HepG2 (cell line): Measurements from ENCODE around the gene ARHGAP5. TPM values are rescaled to one million over a fixed set of nuclear protein-coding genes. Genes with fewer than 3 reads are reported as not detected.

Experiments used
- BCL6 ChIP-seq: IDR thresholded peaks from 2 replicates; pipeline ENCODE4 v1.6.1; 2016; ENCODE audit warnings: missing genetic modification reagents, missing compliant biosample characterization
- BHLHE40 ChIP-seq: IDR thresholded peaks from 2 replicates; pipeline ENCODE4 v1.6.1; 2011; ENCODE audit warnings: low read length, improper control_type of control experiment
- CBX2 ChIP-seq, 2 experiments: fragments of 200-600 bp in 1 of 2; sonication (generic); formaldehyde crosslinking in 1 of 2; IDR thresholded peaks; 2 replicates each; pipeline versions ENCODE4 v1.7.0 to v1.8.1; 2018 to 2022; ENCODE audit warnings: low read depth in 2 of 2, low read length in 1 of 2, mild to moderate bottlenecking in 1 of 2, missing genetic modification reagents in 1 of 2
- CHCHD3 ChIP-seq: sonication (generic); formaldehyde crosslinking; IDR thresholded peaks from 2 replicates; pipeline ENCODE4 v1.8.0; 2022; ENCODE audit warnings: mild to moderate bottlenecking, missing genetic modification reagents, moderate library complexity
- ESRRA ChIP-seq: sonication (generic); formaldehyde crosslinking; IDR thresholded peaks from 2 replicates; pipeline ENCODE4 v1.5.1; 2020; ENCODE audit warnings: mild to moderate bottlenecking, low read depth, missing genetic modification reagents
- HDAC1 ChIP-seq: sonication (generic); formaldehyde crosslinking; IDR thresholded peaks from 2 replicates; pipeline ENCODE4 v1.5.1; 2020; ENCODE audit warnings: mild to moderate bottlenecking, missing genetic modification reagents
- HNRNPK ChIP-seq: fragments of 200-400 bp; formaldehyde crosslinking; IDR thresholded peaks from 2 replicates; pipeline ENCODE4 v1.6.1; 2018; ENCODE audit warnings: low read length, low read depth, moderate library complexity, mild to moderate bottlenecking; ENCODE audit not compliant: poor library complexity, severe bottlenecking
- NR2C2 ChIP-seq: sonication (generic); formaldehyde crosslinking; IDR thresholded peaks from 2 replicates; pipeline ENCODE4 v1.4.0; 2020; ENCODE audit warnings: missing genetic modification reagents, mild to moderate bottlenecking, moderate library complexity, borderline replicate concordance
- PCBP2 ChIP-seq: fragments of 200-400 bp; formaldehyde crosslinking; optimal IDR thresholded peaks from 2 replicates; pipeline ENCODE3; 2018; ENCODE audit warnings: low read length, low read depth; ENCODE audit not compliant: poor library complexity, severe bottlenecking
- SMAD9 ChIP-seq: sonication (generic); formaldehyde crosslinking; IDR thresholded peaks from 2 replicates; pipeline ENCODE4 v1.5.1; 2020; ENCODE audit warnings: mild to moderate bottlenecking, missing genetic modification reagents
- SOX6 ChIP-seq, 2 experiments: fragments of 450-650 bp in 1 of 2; sonication (generic) in 1 of 2; formaldehyde crosslinking in 1 of 2; IDR thresholded peaks; 2 replicates each; pipeline versions ENCODE4 v1.4.0 to v1.6.1; 2017 to 2020; ENCODE audit warnings: antibody characterized with exemption in 1 of 2, mild to moderate bottlenecking in 1 of 2, missing genetic modification reagents in 1 of 2
- TAF1 ChIP-seq: sonication (generic); formaldehyde crosslinking; IDR thresholded peaks from 2 replicates; pipeline ENCODE4 v1.4.0; 2020; ENCODE audit warnings: missing genetic modification reagents
- ZBTB20 ChIP-seq: sonication (generic); formaldehyde crosslinking; IDR thresholded peaks from 2 replicates; pipeline ENCODE4 v1.8.1; 2023; ENCODE audit warnings: missing genetic modification reagents, low read depth, mild to moderate bottlenecking, borderline replicate concordance
- ZNF30 ChIP-seq: sonication (generic); formaldehyde crosslinking; IDR thresholded peaks from 2 replicates; pipeline ENCODE4 v1.5.0; 2020; ENCODE audit warnings: mild to moderate bottlenecking, missing genetic modification reagents
- ZNF44 ChIP-seq: sonication (generic); formaldehyde crosslinking; IDR thresholded peaks from 2 replicates; pipeline ENCODE4 v1.5.1; 2020; ENCODE audit warnings: mild to moderate bottlenecking, missing genetic modification reagents
- ZNF547 ChIP-seq: sonication (generic); formaldehyde crosslinking; IDR thresholded peaks from 2 replicates; pipeline ENCODE4 v1.5.1; 2020; ENCODE audit warnings: mild to moderate bottlenecking, missing genetic modification reagents
- ZNF552 ChIP-seq: sonication (generic); formaldehyde crosslinking; IDR thresholded peaks from 2 replicates; pipeline ENCODE4 v1.9.0; 2022; ENCODE audit warnings: missing genetic modification reagents, mild to moderate bottlenecking, borderline replicate concordance
- ZNF672 ChIP-seq: sonication (generic); formaldehyde crosslinking; IDR thresholded peaks from 2 replicates; pipeline ENCODE4 v1.8.1; 2022; ENCODE audit warnings: missing genetic modification reagents
- ZNF776 ChIP-seq: sonication (generic); formaldehyde crosslinking; IDR thresholded peaks from 2 replicates; pipeline ENCODE4 v1.4.0; 2020; ENCODE audit warnings: mild to moderate bottlenecking, missing genetic modification reagents
- polyA plus RNA-seq, 8 experiments: library from polyadenylated mRNA; depleted of rRNA in 3 of 8; stranded (reverse) in 7 of 8; unstranded in 1 of 8; fragments of >200 nt; fragmentation: Illumina TruSeq in 4 of 8; extraction: Trizol in 4 of 8; gene quantifications; 2 replicates each; pipeline versions ENCODE4 v1.2.1 to v1.2.3, GENCODE V29; 2011 to 2016; ENCODE audit warnings: low read depth in 4 of 8, missing spikeins in 1 of 8, mixed read lengths in 1 of 8; ENCODE audit not compliant: insufficient read depth in 1 of 8
- total RNA-seq, 5 experiments: library from RNA; depleted of rRNA; stranded (reverse); fragments of >200 nt; fragmentation: Illumina TruSeq; extraction: Trizol; gene quantifications; 2 replicates each; pipeline ENCODE4 v1.2.3, GENCODE V29; 2016; ENCODE audit warnings: low read depth in 1 of 5
- TF ChIP-seq, protein P1 (sequence below): sonication (generic); formaldehyde crosslinking; IDR thresholded peaks from 2 replicates; pipeline ENCODE4; 2020; ENCODE audit warnings: missing genetic modification reagents, mild to moderate bottlenecking, borderline replicate concordance
- TF ChIP-seq, protein P2 (sequence below): sonication (generic); formaldehyde crosslinking; IDR thresholded peaks from 2 replicates; pipeline ENCODE4 v1.4.0; 2020; ENCODE audit warnings: mild to moderate bottlenecking, missing genetic modification reagents
- TF ChIP-seq, protein P3 (sequence below): sonication (generic); formaldehyde crosslinking; IDR thresholded peaks from 2 replicates; pipeline ENCODE4 v1.9.0; 2021; ENCODE audit warnings: missing genetic modification reagents, borderline replicate concordance

The ARHGAP5 gene
- total and polyA plus RNA-seq, 2 of the 13 experiments (the other 11 are each of a cell fraction or from before 2014, with no cell fraction given), result 33.7 to 144 TPM

DNA sequence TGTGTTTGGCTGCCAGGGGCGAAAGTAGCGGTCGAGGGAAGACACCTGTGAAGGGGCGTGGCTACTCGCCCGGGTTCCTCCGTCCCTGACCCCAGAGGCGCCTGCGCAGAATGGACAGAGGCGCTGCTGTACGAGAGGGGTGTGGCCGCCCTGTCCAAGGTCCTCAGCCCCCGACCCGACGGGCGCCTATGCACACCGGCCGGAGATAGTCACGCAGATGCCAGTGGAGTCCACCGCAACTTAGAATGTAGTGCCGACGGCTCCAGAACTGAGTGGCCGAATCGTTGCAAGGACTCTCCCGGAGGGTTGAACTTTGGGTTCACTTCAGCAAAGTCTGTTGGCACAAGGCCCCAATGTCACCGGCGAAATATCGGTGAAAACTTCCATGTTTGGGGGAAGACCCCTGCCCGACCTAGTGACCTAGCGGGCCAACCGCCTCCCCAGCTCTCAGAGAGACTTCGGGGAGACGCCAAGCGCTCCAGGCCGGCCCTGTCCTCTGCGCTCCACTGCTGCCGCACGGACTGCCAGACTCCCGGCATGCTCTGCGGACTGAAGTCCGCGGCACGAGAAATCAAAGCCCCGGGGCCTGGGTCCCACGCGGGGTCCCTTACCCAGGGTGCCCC lies 124.2 kb downstream of the ARHGAP5 start (continued):
- TF ChIP-seq CBX2 (IDR thresholded peaks at IDR 0.05; ENCODE audit: low read depth, low read length) (no peak), CBX2 (CRISPR knock-in tag; IDR thresholded peaks at IDR 0.05; ENCODE audit: low read depth) (peak; percentile 81), ZNF44 (CRISPR knock-in tag) (peak; percentile 27; the same call in 1 of the 2 replicates), ZNF30 (CRISPR knock-in tag) (no peak; the same call in none of the 2 replicates), BCL6 (CRISPR knock-in tag) (peak; percentile 75; the same call in 1 of the 2 replicates), ZNF672 (CRISPR knock-in tag) (no peak), PCBP2 (no peak), ESRRA (peak; percentile 93), TAF1 (CRISPR knock-in tag) (peak; percentile 95), CHCHD3 (CRISPR knock-in tag) (peak; percentile 99), HNRNPK (no peak), SOX6 (IDR thresholded peaks at IDR 0.05) (no peak), SOX6 (CRISPR knock-in tag; IDR thresholded peaks at IDR 0.05) (peak; percentile 91), ZNF547 (CRISPR knock-in tag) (peak; percentile 98), SMAD9 (CRISPR knock-in tag) (peak; percentile 93; the same call in 1 of the 2 replicates), ZNF552 (CRISPR knock-in tag) (no peak; the same call in none of the 2 replicates), BHLHE40 (peak; percentile 71), ZBTB20 (CRISPR knock-in tag) (peak; percentile 98), HDAC1 (peak; percentile 97), NR2C2 (CRISPR knock-in tag) (peak; percentile 96), ZNF776 (CRISPR knock-in tag) (peak; percentile 93)
- TF ChIP-seq, protein P1, sequence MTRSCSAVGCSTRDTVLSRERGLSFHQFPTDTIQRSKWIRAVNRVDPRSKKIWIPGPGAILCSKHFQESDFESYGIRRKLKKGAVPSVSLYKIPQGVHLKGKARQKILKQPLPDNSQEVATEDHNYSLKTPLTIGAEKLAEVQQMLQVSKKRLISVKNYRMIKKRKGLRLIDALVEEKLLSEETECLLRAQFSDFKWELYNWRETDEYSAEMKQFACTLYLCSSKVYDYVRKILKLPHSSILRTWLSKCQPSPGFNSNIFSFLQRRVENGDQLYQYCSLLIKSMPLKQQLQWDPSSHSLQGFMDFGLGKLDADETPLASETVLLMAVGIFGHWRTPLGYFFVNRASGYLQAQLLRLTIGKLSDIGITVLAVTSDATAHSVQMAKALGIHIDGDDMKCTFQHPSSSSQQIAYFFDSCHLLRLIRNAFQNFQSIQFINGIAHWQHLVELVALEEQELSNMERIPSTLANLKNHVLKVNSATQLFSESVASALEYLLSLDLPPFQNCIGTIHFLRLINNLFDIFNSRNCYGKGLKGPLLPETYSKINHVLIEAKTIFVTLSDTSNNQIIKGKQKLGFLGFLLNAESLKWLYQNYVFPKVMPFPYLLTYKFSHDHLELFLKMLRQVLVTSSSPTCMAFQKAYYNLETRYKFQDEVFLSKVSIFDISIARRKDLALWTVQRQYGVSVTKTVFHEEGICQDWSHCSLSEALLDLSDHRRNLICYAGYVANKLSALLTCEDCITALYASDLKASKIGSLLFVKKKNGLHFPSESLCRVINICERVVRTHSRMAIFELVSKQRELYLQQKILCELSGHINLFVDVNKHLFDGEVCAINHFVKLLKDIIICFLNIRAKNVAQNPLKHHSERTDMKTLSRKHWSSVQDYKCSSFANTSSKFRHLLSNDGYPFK, result peak; percentile 97
- TF ChIP-seq, protein P2, sequence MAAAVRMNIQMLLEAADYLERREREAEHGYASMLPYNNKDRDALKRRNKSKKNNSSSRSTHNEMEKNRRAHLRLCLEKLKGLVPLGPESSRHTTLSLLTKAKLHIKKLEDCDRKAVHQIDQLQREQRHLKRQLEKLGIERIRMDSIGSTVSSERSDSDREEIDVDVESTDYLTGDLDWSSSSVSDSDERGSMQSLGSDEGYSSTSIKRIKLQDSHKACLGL (CRISPR knock-in tag), result peak; percentile 96
- TF ChIP-seq, protein P3, sequence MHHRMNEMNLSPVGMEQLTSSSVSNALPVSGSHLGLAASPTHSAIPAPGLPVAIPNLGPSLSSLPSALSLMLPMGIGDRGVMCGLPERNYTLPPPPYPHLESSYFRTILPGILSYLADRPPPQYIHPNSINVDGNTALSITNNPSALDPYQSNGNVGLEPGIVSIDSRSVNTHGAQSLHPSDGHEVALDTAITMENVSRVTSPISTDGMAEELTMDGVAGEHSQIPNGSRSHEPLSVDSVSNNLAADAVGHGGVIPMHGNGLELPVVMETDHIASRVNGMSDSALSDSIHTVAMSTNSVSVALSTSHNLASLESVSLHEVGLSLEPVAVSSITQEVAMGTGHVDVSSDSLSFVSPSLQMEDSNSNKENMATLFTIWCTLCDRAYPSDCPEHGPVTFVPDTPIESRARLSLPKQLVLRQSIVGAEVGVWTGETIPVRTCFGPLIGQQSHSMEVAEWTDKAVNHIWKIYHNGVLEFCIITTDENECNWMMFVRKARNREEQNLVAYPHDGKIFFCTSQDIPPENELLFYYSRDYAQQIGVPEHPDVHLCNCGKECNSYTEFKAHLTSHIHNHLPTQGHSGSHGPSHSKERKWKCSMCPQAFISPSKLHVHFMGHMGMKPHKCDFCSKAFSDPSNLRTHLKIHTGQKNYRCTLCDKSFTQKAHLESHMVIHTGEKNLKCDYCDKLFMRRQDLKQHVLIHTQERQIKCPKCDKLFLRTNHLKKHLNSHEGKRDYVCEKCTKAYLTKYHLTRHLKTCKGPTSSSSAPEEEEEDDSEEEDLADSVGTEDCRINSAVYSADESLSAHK (CRISPR knock-in tag), result peak; percentile 93
